Endothelial cell of hepatic sinusoid (primary cell): ENCODE results near the gene FBXL20.
"Not testable (repeated sequence)": the region's sequence is repeated elsewhere in the genome, so short reads cannot be mapped to it uniquely, and the experiment has no call there.

Source experiments
- in situ Hi-C: cut with HindIII; loops from 2 replicates; pipeline ENCODE4 v1.10.0; 2017; ENCODE audit warnings: low sequenced_read_pairs

Gene FBXL20

DNA sequence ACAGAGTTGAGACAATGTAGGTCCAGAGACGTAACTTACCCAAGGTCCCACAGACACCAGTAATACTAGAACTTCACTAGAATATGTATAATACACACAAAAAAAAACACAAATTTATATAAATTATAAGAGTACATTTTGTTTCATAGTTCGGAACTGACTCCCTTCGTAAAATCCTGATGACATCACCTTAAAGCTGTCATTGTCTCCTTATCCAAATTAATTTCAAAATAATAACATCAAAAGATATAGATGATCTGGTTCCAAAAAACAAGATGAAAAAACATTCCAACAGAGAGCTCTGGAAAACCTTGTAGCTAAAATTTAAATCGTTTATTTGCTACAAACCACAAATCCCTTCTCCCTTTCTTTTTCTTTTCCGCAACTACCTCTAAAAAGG, 10.0 kb downstream of the FBXL20 start:
- in situ Hi-C loops: no loop called here

DNA sequence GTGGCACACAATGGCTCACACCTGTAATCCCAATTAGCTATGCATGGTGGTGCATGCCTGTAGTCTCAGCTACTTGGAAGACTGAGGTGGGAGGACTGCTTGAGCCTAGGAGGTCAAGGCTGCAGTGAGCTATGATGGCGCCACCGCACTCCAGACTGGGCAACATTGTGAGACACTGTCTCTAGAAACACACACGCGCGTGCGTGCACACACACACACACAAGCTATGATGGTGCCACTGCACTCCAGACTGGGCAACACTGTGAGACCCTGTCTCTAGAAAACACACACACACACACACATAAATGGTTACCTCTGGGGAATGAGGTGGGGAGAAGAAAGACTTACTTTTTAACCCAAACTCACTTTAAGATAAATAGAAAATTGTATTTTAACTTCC, 16.4 kb downstream of the FBXL20 start:
- in situ Hi-C loops: no loop called here

DNA sequence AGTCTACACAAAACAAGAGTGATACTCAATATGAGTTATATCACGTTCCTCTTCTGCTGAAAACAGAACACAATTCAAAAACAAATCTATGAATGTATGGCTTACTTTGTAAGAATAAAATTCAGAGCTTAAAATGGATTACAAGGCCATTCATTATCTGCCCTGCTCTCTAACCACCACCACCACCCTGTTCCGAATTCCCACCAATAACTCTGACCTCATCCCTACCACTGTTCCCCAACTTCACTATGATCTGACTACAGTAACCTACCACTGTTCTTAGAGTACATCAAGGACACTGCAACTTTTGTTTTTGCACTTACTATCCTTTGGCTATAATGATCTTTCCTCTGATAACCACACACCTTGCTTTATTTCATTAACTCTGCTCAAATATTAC, 21.3 kb downstream of the FBXL20 start:
- in situ Hi-C loops: no loop called here

GRCh38 chr17:39376434-39376833, 25.0 kb downstream of the FBXL20 start:
- in situ Hi-C loops: no loop called here

DNA sequence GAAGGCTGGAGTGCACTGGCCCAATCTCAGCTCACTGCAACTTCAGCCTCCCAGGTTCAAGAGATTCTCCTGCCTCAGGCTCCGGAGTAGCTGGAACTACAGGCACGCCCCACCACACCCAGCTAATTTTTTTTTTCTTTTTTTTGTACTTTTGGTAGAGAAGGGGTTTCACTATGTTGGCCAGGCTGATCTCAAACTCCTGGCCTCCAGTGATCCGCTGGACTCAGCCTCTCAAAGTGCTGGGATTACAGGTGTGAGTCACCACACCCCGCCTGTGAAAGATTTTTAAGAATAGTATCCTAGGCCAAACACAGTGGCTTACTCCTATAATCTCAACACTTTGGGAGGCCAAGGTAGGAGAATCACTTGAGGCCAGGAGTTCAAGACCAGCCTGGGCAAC, 33.6 kb downstream of the FBXL20 start:
- in situ Hi-C loops: not testable (repeated sequence)

DNA sequence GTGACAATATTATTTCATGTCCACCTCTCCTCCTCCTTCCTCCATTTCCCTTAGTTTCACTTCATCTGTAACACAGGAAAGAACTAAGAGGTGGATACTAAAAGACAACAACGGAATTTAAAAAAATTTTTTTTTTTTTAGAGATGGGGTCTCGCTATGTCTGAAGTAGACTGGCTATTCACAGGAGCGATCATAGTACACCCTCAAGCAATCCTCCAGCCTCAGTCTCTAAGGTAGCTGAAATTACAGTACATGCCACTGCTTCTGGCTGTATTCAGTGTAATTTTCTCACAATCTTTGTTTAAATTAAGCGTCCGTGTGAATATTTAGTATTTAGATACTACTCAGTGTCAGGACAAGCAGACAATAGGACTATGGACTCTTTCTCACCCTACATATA, 35.6 kb downstream of the FBXL20 start:
- in situ Hi-C loops: no loop called here

- in situ Hi-C loops: no loop called here
Observed at GRCh38 chr17:39365242-39365641, 36.2 kb downstream of the FBXL20 start.

DNA sequence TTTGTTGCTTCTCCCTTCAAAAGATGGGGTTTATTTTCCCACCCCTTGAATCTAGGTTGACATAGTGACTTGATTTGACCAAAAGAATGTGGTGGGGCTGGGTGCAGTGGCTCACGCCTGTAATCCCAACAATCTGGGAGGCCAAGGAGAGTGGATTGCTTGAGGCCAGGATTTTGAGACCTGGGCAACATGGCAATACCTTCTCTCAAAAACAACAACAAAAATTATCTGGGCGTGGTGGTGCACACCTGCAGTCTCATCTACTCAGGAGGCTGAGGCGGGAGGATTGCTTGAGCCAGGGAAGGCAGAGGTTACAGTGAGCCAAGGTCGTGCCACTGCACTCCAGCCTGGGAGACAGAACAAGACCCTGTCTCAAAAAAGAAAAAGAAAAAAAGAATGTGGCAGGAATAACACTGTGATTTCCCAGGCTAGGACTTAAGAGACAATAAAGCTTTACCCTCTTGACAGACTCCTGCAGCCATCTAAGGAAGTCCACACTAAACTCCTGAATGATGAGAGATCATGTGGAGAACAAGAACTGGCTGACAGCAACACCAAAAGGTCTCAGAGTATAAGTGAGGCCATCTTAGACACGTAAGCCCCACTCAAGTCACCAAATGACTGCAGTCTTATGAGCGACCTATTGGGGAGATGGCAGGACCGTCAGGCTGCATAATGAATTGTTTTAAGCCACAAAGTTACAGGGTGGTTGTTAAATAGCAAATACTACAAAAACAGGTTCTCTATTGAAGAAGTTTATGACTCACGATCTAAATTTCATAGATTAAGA, 37.0 kb downstream of the FBXL20 start:
- in situ Hi-C loops: no loop called here

- in situ Hi-C loops: no loop called here
Observed at GRCh38 chr17:39361064-39361463, 40.4 kb downstream of the FBXL20 start.

- in situ Hi-C loops: no loop called here
Observed at GRCh38 chr17:39360537-39360936, 40.9 kb downstream of the FBXL20 start.

DNA sequence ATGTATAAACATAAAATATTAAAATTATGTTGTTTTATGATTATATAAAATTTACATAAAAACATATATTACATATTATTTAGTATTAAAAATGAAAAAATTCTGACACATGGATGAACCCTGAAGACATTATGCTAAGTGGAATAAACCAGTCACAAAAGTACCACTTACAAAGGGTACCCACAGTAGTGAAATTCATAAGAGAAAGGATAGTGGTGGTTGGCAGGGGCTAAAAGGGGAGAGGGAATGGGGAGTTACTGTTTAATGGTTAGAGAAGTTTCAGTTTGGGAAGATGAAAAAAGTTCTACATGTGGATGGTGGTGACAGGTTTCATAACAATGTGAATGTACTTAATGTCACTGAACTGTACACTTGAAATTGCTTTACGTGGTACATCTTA, 41.4 kb downstream of the FBXL20 start:
- in situ Hi-C loops: no loop called here

- in situ Hi-C loops: no loop called here
Observed at GRCh38 chr17:39357986-39358385, 43.4 kb downstream of the FBXL20 start.

DNA sequence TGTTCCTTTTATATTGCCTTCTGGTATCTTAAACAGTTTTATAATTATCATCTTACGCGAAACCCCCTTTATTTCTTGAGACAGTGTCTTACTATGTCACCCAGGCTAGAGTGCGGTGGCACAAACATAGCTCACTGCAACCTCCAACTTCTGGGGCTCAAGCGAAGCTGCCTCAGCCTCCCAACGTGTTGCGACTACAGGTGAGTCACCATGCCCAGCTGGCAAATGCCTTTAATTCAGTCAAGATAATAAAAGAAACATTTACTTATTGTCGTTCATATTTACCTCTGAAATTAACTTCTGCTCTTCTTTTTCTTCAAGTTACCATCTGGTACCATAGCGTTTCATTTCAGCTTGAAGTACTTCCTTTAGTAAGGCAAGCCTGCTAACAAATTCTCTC, 43.9 kb downstream of the FBXL20 start:
- in situ Hi-C loops: no loop called here

- in situ Hi-C loops: no loop called here
Observed at GRCh38 chr17:39352986-39353385, 48.4 kb downstream of the FBXL20 start.

- in situ Hi-C loops: no loop called here
Observed at GRCh38 chr17:39352511-39352910, 48.9 kb downstream of the FBXL20 start.

DNA sequence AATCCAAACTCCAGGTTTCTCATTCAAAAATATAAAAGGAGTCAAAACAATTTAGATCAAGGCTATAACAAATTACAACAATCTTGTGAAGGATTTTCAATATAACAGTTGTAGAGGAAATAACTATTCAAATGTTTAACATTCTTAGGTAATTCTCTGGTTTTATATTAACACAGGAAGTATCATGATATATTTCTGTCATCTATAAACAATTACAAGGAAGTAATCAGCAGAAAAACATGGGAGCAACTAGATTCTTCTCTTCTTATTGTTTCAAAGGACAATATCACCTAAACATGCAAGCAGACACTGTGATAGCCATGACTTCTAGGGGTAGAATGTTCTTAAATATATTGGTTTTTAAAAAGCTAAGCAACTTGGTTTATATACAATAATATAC, 49.9 kb downstream of the FBXL20 start:
- in situ Hi-C loops: no loop called here

DNA sequence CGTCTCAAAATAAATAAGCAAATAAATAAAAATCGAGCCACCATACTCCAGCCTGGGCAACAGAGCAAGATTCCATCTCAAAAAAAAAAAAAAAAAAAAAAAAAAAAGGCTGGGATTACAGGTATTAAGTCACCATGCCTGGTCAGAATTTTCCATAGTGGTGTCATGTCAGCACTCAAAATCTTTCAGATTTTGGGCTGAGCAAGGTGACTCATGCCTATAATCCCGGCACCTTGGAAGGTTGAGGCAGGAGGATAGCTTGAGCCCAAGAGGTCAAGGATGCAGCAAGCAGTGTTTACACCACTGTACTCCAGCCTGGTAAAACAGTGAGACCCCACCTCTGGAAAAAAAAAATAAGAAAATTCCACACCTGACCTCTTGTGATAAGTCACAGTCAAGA, 52.2 kb downstream of the FBXL20 start:
- in situ Hi-C loops: no loop called here

DNA sequence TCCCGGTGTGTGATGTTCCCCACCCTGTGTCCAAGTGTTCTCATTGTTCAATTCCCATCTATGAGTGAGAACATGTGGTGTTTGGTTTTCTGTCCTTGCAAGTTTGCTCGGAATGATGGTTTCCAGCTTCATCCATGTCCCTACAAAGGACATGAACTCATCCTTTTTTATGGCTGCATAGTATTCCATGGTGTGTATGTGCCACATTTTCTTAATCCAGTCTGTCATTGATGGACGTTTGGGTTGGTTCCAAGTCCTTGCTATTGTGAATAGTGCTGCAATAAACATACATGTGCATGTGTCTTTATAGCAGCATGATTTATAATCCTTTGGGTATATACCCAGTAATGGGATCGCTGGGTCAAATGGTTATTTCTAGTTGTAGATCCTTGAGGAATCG, 54.6 kb downstream of the FBXL20 start:
- in situ Hi-C loops: not testable (repeated sequence)

- in situ Hi-C loops: no loop called here
Observed at GRCh38 chr17:39341541-39341940, 59.9 kb downstream of the FBXL20 start.

GRCh38 chr17:39340731-39341130, 60.7 kb downstream of the FBXL20 start:
- in situ Hi-C loops: no loop called here

DNA sequence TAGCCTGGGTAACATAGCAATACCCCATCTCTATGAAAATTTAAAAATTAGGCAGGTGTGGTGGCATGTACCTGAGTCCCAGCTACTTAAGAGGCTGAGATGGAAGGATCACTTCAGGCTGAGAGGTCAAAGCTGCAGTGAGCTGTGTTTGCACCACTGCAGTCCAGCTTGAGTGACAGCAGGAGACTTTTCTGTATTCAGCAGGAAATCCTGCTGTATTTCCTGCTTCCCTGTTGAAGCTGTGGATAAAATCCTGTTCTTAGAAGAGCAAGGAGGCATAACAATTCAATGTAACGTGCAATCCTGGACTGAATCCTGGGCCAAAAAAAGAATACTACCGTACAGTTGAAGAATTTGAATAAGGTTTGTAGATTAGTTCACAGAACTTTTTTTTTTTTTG, 62.2 kb downstream of the FBXL20 start:
- in situ Hi-C loops: no loop called here

- in situ Hi-C loops: not testable (repeated sequence)
Observed at GRCh38 chr17:39337649-39338048, 63.8 kb downstream of the FBXL20 start.

DNA sequence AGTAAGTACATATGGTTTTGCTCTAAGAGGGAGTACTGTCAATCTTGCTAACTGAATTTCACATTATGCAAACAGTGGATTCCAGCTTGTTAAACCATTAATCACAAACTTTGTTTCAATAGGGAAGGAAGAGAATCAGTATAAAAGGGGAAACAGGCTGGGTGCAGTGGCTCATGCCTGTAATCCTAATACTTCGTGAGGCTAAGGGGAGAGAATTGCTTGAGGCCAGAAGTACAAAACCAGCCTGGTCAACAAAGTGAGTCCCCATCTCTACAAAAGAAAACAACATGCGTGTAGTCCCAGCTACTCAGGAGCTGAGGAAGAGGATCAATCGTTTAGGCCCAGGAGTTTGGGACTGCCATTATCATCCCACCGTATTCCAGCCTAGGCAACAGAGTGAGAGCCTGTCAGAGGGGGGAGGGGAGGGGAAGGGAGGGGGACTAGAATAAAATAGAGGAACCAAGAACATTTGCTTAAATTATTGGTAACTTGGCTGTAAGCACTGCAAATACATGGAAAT, 65.7 kb downstream of the FBXL20 start:
- in situ Hi-C loops: no loop called here
